ENCODE results near the gene MCTP1.

GRCh38 chr5:95093211-95093610 lies 191.7 kb downstream of the MCTP1 start:
- TF ChIP-seq EZH2 (IDR thresholded peaks at IDR 0.05; ENCODE audit: borderline replicate concordance, low read length) (no peak), CTCF (conservative IDR thresholded peaks at IDR 0.05 in 1 of 2, IDR thresholded peaks at IDR 0.05 in 1 of 2; ENCODE audit: extremely low read depth in 1 of 2, insufficient read depth in 1 of 2, low read depth in 1 of 2, low read length in 2 of 2) (no peak)

Measured in mammary epithelial cell (primary cell).